Stimulated activated CD4-positive, alpha-beta T cell treated with anti-CD3 and anti-CD28 coated beads, TNF-alpha, amount 100 ng/mL, for 24 hours (primary cell): ENCODE measurements around the gene STH.
"Not testable (repeated sequence)": the region's sequence is repeated elsewhere in the genome, so short reads cannot be mapped to it uniquely, and the experiment has no call there.

Experiments
- DNase-seq, 3 experiments: peaks; one replicate each; pipeline ENCODE4 v3.0.0-alpha.2; 2020; ENCODE audit warnings: low read depth in 3 of 3

The STH gene

DNA sequence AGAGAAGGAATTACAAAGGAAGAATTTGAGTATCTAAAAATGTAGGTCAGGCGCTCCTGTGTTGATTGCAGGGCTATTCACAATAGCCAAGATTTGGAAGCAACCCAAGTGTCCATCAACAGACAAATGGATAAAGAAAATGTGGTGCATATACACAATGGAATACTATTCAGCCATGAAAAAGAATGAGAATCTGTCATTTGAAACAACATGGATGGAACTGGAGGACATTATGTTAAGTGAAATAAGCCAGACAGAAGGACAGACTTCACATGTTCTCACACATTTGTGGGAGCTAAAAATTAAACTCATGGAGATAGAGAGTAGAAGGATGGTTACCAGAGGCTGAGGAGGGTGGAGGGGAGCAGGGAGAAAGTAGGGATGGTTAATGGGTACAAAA lies 7.0 kb downstream of the STH start:
- not testable (repeated sequence) for DNase-seq

DNA sequence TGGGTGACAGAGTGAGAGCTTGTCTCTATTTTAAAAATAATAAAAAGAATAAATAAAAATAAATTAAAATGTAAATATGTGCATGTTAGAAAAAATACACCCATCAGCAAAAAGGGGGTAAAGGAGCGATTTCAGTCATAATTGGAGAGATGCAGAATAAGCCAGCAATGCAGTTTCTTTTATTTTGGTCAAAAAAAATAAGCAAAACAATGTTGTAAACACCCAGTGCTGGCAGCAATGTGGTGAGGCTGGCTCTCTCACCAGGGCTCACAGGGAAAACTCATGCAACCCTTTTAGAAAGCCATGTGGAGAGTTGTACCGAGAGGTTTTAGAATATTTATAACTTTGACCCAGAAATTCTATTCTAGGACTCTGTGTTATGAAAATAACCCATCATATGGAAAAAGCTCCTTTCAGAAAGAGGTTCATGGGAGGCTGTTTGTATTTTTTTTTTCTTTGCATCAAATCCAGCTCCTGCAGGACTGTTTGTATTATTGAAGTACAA lies 8.5 kb downstream of the STH start:
- DNase-seq = no peak

DNA sequence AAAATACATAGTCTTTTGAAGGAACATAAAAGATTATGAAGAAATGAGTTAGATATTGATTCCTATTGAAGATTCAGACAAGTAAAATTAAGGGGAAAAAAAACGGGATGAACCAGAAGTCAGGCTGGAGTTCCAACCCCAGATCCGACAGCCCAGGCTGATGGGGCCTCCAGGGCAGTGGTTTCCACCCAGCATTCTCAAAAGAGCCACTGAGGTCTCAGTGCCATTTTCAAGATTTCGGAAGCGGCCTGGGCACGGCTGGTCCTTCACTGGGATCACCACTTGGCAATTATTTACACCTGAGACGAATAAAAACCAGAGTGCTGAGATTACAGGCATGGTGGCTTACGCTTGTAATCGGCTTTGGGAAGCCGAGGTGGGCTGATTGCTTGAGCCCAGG lies 9.5 kb downstream of the STH start:
- DNase-seq = no peak

DNA sequence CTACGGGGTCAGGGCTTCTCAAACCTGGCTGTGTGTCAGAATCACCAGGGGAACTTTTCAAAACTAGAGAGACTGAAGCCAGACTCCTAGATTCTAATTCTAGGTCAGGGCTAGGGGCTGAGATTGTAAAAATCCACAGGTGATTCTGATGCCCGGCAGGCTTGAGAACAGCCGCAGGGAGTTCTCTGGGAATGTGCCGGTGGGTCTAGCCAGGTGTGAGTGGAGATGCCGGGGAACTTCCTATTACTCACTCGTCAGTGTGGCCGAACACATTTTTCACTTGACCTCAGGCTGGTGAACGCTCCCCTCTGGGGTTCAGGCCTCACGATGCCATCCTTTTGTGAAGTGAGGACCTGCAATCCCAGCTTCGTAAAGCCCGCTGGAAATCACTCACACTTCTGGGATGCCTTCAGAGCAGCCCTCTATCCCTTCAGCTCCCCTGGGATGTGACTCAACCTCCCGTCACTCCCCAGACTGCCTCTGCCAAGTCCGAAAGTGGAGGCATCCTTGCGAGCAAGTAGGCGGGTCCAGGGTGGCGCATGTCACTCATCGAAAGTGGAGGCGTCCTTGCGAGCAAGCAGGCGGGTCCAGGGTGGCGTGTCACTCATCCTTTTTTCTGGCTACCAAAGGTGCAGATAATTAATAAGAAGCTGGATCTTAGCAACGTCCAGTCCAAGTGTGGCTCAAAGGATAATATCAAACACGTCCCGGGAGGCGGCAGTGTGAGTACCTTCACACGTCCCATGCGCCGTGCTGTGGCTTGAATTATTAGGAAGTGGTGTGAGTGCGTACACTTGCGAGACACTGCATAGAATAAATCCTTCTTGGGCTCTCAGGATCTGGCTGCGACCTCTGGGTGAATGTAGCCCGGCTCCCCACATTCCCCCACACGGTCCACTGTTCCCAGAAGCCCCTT lies 10.9 kb downstream of the STH start:
- DNase-seq = no peak

DNA sequence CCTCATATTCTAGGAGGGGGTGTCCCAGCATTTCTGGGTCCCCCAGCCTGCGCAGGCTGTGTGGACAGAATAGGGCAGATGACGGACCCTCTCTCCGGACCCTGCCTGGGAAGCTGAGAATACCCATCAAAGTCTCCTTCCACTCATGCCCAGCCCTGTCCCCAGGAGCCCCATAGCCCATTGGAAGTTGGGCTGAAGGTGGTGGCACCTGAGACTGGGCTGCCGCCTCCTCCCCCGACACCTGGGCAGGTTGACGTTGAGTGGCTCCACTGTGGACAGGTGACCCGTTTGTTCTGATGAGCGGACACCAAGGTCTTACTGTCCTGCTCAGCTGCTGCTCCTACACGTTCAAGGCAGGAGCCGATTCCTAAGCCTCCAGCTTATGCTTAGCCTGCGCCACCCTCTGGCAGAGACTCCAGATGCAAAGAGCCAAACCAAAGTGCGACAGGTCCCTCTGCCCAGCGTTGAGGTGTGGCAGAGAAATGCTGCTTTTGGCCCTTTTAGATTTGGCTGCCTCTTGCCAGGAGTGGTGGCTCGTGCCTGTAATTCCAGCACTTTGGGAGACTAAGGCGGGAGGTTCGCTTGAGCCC lies 11.6 kb downstream of the STH start:
- no peak for DNase-seq

DNA sequence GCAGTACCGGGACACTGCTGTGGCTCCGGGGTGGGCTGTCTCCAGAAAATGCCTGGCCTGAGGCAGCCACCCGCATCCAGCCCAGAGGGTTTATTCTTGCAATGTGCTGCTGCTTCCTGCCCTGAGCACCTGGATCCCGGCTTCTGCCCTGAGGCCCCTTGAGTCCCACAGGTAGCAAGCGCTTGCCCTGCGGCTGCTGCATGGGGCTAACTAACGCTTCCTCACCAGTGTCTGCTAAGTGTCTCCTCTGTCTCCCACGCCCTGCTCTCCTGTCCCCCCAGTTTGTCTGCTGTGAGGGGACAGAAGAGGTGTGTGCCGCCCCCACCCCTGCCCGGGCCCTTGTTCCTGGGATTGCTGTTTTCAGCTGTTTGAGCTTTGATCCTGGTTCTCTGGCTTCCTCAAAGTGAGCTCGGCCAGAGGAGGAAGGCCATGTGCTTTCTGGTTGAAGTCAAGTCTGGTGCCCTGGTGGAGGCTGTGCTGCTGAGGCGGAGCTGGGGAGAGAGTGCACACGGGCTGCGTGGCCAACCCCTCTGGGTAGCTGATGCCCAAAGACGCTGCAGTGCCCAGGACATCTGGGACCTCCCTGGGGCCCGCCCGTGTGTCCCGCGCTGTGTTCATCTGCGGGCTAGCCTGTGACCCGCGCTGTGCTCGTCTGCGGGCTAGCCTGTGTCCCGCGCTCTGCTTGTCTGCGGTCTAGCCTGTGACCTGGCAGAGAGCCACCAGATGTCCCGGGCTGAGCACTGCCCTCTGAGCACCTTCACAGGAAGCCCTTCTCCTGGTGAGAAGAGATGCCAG lies 12.9 kb downstream of the STH start:
- no peak for DNase-seq

DNA sequence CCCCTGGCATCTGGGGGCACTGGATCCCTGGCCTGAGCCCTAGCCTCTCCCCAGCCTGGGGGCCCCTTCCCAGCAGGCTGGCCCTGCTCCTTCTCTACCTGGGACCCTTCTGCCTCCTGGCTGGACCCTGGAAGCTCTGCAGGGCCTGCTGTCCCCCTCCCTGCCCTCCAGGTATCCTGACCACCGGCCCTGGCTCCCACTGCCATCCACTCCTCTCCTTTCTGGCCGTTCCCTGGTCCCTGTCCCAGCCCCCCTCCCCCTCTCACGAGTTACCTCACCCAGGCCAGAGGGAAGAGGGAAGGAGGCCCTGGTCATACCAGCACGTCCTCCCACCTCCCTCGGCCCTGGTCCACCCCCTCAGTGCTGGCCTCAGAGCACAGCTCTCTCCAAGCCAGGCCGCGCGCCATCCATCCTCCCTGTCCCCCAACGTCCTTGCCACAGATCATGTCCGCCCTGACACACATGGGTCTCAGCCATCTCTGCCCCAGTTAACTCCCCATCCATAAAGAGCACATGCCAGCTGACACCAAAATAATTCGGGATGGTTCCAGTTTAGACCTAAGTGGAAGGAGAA lies 13.5 kb downstream of the STH start:
- DNase-seq = no peak

DNA sequence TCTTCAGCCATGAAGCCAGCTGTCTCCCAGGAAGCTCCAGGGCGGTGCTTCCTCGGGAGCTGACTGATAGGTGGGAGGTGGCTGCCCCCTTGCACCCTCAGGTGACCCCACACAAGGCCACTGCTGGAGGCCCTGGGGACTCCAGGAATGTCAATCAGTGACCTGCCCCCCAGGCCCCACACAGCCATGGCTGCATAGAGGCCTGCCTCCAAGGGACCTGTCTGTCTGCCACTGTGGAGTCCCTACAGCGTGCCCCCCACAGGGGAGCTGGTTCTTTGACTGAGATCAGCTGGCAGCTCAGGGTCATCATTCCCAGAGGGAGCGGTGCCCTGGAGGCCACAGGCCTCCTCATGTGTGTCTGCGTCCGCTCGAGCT lies 14.1 kb downstream of the STH start:
- DNase-seq = no peak

DNA sequence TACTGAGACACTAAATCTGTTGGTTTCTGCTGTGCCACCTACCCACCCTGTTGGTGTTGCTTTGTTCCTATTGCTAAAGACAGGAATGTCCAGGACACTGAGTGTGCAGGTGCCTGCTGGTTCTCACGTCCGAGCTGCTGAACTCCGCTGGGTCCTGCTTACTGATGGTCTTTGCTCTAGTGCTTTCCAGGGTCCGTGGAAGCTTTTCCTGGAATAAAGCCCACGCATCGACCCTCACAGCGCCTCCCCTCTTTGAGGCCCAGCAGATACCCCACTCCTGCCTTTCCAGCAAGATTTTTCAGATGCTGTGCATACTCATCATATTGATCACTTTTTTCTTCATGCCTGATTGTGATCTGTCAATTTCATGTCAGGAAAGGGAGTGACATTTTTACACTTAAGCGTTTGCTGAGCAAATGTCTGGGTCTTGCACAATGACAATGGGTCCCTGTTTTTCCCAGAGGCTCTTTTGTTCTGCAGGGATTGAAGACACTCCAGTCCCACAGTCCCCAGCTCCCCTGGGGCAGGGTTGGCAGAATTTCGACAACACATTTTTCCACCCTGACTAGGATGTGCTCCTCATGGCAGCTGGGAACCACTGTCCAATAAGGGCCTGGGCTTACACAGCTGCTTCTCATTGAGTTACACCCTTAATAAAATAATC lies 14.6 kb downstream of the STH start:
- no peak for DNase-seq

DNA sequence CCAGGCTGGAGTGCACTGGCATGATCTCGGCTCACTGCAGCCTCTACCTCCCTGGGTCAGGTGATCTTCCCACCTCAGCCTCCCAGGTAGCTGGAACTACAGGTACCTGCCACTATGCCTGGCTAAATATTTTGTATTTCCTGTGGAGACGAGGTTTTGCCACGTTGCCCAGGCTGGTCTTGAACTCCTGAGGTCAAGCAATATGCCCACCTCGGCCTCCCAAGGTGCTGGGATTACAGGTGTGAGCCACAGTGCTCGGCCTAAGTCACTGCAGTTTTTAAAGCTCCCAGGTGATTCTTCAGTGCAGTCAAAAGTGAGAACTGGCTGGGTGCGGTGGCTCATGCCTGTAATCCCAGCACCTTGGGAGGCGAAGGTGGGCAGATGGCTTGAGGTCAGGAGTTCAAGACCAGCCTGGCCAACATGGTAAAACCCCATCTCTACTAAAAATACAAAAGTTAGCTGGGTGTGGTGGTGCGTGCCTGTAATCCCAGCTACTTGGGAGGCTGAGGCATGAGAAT lies 20.4 kb downstream of the STH start:
- DNase-seq = not testable (repeated sequence)

DNA sequence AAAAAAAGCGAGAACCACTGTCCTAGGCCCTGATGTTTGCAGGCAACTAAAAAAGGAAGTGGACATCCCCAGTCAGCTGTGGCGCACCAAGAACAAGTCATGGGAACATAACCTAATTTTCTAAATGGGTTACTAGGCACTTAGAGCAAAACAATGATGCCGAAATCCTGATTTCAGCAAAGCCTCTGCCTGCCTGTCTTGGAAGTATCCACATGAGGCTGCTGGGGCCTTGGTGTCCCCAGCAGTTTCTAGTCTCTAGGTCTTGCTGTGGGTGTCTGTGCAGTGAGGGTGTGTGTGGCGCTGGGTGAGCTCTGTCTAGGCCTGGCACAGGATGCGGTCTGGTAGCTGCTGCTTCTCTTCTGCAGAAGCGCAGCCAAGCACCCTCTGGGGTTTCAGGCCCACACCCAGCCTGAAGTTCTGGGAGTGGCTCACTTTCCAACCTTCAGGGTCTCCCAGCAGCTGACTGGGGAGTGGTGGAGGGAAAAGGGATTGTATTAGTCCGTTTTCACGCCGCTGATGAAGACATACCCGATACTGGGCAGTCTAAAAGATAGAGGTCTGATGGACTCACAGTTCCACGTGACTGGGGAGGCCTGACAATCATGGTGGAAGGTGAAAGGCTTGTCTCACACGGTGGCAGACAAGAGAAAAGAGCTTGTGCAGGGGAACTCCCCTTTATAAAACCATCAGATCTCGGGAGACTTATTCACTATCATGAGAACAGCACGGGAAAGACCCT lies 21.1 kb downstream of the STH start:
- peak in 2 of 3 experiments; percentile 11 to 39 for DNase-seq

DNA sequence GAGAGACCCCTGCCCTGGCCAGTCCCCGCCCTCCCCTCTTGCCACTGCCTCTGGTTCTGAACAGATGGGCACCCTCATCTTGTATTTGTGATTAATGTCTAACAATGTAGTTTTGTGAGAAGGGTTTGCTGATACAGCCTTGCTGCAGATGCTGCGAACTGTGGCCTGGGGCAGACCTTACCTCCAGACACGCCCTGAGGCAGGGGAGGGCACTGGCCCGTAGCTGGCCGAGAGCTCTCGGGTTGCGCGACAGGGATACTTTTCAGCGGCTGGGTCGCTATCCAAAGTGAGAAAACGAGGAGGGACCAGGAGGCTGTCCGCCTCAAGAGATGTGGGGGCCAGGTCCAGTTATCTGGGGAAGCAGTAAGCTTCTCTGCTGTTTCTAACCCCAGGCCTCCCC lies 21.9 kb downstream of the STH start:
- no peak for DNase-seq

DNA sequence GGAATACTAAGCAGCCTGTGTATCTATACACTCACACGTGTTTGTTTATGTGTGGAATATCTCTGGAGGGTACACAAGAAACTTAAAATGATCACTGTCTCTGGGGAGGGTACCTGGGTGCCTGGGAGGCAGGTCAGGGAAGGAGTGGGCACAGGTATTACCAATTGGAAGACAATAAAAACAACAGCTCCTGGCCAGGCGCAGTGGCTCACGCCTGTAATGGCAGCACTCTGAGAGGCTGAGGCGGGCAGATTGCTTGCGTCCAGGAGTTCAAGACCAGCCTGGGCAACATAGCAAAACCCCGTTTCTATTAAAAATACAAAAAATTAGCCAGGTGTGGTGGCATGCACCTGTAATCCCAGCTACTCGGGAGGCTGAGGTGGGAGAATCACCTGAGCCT lies 24.3 kb downstream of the STH start:
- DNase-seq = not testable (repeated sequence)

DNA sequence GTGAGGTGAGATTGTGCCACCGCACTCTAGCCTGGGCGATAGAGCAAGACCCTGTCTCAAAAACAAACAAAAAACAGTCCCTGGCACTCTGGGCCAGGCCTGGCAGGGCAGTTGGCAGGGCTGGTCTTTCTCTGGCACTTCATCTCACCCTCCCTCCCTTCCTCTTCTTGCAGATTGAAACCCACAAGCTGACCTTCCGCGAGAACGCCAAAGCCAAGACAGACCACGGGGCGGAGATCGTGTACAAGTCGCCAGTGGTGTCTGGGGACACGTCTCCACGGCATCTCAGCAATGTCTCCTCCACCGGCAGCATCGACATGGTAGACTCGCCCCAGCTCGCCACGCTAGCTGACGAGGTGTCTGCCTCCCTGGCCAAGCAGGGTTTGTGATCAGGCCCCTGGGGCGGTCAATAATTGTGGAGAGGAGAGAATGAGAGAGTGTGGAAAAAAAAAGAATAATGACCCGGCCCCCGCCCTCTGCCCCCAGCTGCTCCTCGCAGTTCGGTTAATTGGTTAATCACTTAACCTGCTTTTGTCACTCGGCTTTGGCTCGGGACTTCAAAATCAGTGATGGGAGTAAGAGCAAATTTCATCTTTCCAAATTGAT lies 24.8 kb downstream of the STH start:
- DNase-seq = no peak

DNA sequence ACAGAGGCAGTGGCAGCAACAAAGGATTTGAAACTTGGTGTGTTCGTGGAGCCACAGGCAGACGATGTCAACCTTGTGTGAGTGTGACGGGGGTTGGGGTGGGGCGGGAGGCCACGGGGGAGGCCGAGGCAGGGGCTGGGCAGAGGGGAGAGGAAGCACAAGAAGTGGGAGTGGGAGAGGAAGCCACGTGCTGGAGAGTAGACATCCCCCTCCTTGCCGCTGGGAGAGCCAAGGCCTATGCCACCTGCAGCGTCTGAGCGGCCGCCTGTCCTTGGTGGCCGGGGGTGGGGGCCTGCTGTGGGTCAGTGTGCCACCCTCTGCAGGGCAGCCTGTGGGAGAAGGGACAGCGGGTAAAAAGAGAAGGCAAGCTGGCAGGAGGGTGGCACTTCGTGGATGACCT lies 25.5 kb downstream of the STH start:
- no peak for DNase-seq

DNA sequence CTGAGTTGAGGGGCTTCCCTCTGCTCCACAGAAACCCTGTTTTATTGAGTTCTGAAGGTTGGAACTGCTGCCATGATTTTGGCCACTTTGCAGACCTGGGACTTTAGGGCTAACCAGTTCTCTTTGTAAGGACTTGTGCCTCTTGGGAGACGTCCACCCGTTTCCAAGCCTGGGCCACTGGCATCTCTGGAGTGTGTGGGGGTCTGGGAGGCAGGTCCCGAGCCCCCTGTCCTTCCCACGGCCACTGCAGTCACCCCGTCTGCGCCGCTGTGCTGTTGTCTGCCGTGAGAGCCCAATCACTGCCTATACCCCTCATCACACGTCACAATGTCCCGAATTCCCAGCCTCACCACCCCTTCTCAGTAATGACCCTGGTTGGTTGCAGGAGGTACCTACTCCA lies 26.0 kb downstream of the STH start:
- no peak for DNase-seq

DNA sequence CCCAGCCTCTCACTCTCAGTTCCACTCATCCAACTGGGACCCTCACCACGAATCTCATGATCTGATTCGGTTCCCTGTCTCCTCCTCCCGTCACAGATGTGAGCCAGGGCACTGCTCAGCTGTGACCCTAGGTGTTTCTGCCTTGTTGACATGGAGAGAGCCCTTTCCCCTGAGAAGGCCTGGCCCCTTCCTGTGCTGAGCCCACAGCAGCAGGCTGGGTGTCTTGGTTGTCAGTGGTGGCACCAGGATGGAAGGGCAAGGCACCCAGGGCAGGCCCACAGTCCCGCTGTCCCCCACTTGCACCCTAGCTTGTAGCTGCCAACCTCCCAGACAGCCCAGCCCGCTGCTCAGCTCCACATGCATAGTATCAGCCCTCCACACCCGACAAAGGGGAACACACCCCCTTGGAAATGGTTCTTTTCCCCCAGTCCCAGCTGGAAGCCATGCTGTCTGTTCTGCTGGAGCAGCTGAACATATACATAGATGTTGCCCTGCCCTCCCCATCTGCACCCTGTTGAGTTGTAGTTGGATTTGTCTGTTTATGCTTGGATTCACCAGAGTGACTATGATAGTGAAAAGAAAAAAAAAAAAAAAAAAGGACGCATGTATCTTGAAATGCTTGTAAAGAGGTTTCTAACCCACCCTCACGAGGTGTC lies 26.6 kb downstream of the STH start:
- no peak for DNase-seq

DNA sequence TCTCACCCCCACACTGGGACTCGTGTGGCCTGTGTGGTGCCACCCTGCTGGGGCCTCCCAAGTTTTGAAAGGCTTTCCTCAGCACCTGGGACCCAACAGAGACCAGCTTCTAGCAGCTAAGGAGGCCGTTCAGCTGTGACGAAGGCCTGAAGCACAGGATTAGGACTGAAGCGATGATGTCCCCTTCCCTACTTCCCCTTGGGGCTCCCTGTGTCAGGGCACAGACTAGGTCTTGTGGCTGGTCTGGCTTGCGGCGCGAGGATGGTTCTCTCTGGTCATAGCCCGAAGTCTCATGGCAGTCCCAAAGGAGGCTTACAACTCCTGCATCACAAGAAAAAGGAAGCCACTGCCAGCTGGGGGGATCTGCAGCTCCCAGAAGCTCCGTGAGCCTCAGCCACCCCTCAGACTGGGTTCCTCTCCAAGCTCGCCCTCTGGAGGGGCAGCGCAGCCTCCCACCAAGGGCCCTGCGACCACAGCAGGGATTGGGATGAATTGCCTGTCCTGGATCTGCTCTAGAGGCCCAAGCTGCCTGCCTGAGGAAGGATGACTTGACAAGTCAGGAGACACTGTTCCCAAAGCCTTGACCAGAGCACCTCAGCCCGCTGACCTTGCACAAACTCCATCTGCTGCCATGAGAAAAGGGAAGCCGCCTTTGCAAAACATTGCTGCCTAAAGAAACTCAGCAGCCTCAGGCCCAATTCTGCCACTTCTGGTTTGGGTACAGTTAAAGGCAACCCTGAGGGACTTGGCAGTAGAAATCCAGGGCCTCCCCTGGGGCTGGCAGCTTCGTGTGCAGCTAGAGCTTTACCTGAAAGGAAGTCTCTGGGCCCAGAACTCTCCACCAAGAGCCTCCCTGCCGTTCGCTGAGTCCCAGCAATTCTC lies 27.4 kb downstream of the STH start:
- no peak for DNase-seq
